Ovary (tissue), 9 donors: ENCODE results near the gene DENND2A. TPM values are rescaled to one million over a fixed set of nuclear protein-coding genes. Genes with fewer than 3 reads are reported as not detected.

Experiments used
- DNase-seq, 5 donors: peaks; one replicate each; pipeline ENCODE4 v3.0.0-alpha.2; 2019 to 2020
- H3K27ac ChIP-seq, 2 donors: fragments of 200-600 bp; one replicate each; pipeline versions ENCODE4 v1.5.1 to v1.8.0; 2019 to 2022
- H3K27me3 ChIP-seq: fragments of 200-600 bp; one replicate; pipeline ENCODE4 v1.8.0; 2022
- H3K36me3 ChIP-seq: fragments of 200-600 bp; sonication (generic); one replicate; pipeline ENCODE4 v1.5.1; 2019
- H3K4me1 ChIP-seq: one replicate; pipeline ENCODE4 v1.8.1; 2013; ENCODE audit warnings: mild to moderate bottlenecking, moderate library complexity; ENCODE audit not compliant: insufficient read depth
- H3K4me3 ChIP-seq: fragments of 200-600 bp; sonication (generic); one replicate; pipeline ENCODE4 v1.5.1; 2017
- H3K9me3 ChIP-seq, 2 donors: fragments of 200-600 bp in 1 of 2; sonication (generic) in 1 of 2; one replicate each; pipeline versions ENCODE4 v1.5.1 to v1.8.1; 2013 to 2019; ENCODE audit warnings: mild to moderate bottlenecking in 1 of 2, moderate library complexity in 1 of 2
- EP300 ChIP-seq: sonication (generic); formaldehyde crosslinking; IDR thresholded peaks from one replicate; pipeline ENCODE4 v1.6.1; 2017; ENCODE audit warnings: antibody characterized with exemption
- POLR2A ChIP-seq: fragments of 450-650 bp; IDR thresholded peaks from one replicate; pipeline ENCODE4 v1.6.1; 2017; ENCODE audit warnings: antibody characterized with exemption, mild to moderate bottlenecking, moderate library complexity
- WGBS, 3 donors: extraction: QIAGEN DNeasy Blood & Tissue Kit in 1 of 3; methylation state at CpG; one replicate each; pipeline versions ENCODE4 v1.1.5 to v1.1.7; 2013 to 2017; 5-methylcytosine and 5-hydroxymethylcytosine counted together
- intact Hi-C, 4 donors: fragments of 100-400 bp; cut with DNase I; formaldehyde crosslinking; loops; one replicate each; pipeline versions ENCODE4 v1.11.0 to v1.15.1; 2022 to 2023
- polyA plus RNA-seq, 2 donors: library from polyadenylated mRNA; stranded (reverse); fragments of 200-250 nt in 1 of 2; fragments of 350-450 nt in 1 of 2; fragmentation: Illumina TruSeq in 1 of 2; extraction: RNeasy Lipid Tissue Mini Kit (QIAGEN cat#74804) in 1 of 2; gene quantifications; one replicate each; pipeline ENCODE4 v1.2.3, GENCODE V29; 2013 to 2014
- total RNA-seq, 7 donors: library from RNA; depleted of rRNA in 2 of 7; stranded (reverse); fragments of >200 nt in 2 of 7; fragmentation: NEBNext Ultra II Directional in 3 of 7; extraction: Animal tissue kit (Norgen Biotek cat#: 25700) in 3 of 7; gene quantifications; one replicate each; pipeline versions ENCODE4 v1.1.0 to v1.2.4, GENCODE V29; 2016 to 2023
- TF ChIP-seq, protein P1 (sequence below), 3 donors: fragments of 450-650 bp in 2 of 3; fragments of 200-600 bp in 1 of 3; IDR thresholded peaks; one replicate each; pipeline versions ENCODE4 v1.5.1 to v1.8.0; 2016 to 2022; ENCODE audit warnings: antibody characterized with exemption in 3 of 3, mild to moderate bottlenecking in 1 of 3
- donor health status: DM: no; HTN: no; CAD: no; lungs with moderate emphysema.
- donor health status: DM: no; HTN: no; CAD: no.
- donor health status: Bipolar disorder and iron deficiency.
- donor health status: DM: yes; HTN: yes; CAD: no.
- donor health status: DM: no; HTN: no; CAD: no.
- donor health status: DM: yes; HTN: yes; CAD: no.

DENND2A gene
- total and polyA plus RNA-seq, 9 donors, result 9.8 to 61.8 (median 36.1) TPM

DNA sequence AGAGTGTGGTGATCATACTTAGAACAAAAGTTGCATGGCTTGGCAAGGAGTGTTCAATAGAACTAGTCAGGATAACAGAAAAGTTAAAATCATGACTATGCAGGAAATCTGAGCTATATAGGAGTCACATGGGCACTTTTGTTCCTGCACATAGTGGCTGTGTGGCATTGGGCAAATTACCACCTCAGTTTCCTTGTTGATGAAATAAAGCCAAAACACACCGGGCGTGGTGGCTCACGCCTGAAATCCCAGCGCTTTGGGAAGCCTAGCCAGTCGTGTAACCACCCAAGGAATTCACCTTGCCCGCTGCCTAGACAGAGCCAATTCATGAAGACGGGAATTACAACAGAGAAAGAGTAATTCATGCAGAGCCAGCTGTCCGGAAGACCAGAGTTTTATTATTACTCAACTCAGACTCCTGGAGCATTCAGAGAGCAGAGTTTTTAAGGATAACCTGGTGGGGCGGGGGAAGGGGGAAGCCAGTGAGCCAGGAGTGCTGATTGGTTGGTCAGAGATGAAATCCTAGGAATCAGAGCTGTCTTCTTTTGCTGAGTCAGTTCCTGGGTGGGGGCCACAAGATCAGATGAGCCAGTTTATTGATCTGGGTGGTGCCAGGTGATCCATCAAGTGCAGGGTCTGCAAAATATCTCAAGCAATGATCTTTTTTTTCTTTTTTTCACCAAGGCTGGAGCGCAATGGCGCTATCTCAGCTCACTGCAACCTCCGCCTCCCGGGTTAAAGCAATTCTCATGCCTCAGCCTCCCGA is 154.9 kb downstream of the DENND2A start:
- DNase-seq, result no peak
- no peaks in the 10 kb centered on the region for H3K27me3 ChIP-seq
- H3K36me3 ChIP-seq, result no peaks in the 10 kb centered on the region
- WGBS, 3 donors, result 71 to 77% (median 76%) methylated on average over 14 of the region's 14 CpGs
- intact Hi-C loops, result no loop called here
- no peaks in the 10 kb centered on the region for H3K4me1 ChIP-seq
- no peak overlapping the region for H3K4me3 ChIP-seq
- no peaks in the 10 kb centered on the region for H3K9me3 ChIP-seq
- H3K27ac ChIP-seq, result no peak overlapping the region
- TF ChIP-seq EP300, result no peak
- TF ChIP-seq, protein P1, sequence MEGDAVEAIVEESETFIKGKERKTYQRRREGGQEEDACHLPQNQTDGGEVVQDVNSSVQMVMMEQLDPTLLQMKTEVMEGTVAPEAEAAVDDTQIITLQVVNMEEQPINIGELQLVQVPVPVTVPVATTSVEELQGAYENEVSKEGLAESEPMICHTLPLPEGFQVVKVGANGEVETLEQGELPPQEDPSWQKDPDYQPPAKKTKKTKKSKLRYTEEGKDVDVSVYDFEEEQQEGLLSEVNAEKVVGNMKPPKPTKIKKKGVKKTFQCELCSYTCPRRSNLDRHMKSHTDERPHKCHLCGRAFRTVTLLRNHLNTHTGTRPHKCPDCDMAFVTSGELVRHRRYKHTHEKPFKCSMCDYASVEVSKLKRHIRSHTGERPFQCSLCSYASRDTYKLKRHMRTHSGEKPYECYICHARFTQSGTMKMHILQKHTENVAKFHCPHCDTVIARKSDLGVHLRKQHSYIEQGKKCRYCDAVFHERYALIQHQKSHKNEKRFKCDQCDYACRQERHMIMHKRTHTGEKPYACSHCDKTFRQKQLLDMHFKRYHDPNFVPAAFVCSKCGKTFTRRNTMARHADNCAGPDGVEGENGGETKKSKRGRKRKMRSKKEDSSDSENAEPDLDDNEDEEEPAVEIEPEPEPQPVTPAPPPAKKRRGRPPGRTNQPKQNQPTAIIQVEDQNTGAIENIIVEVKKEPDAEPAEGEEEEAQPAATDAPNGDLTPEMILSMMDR (IDR thresholded peaks at IDR 0.05), result no peak
- TF ChIP-seq POLR2A, result no peak

DNA sequence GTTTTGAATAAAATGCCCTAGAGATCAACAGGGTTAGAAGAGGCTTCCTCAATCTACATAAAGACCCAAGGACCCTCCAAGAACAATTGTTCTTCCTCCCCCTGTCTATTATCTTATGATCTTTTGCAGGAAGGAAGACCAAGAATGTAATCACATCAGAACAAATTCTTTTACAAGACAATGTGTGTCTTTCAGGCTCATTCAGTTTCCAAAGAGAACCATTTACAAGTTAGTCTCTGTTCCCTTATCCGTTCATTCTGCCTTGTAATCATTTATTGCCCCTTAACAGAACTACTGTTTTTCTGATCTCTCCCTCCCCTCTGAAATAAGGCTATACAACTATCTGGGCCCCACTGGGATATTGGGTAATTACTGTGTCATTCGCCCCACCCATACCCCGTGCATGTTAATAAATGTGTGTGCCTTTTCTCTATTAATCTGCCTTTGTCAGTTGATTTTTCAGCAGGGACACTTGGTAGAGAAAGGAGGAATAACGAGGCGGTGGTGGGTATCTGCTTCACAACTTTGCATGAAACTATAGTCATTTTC is 155.6 kb downstream of the DENND2A start:
- TF ChIP-seq EP300 (no peak), POLR2A (no peak)
- TF ChIP-seq, protein P1 (IDR thresholded peaks at IDR 0.05), result no peak
- no peak for DNase-seq
- intact Hi-C loops, result no loop called here

DNA sequence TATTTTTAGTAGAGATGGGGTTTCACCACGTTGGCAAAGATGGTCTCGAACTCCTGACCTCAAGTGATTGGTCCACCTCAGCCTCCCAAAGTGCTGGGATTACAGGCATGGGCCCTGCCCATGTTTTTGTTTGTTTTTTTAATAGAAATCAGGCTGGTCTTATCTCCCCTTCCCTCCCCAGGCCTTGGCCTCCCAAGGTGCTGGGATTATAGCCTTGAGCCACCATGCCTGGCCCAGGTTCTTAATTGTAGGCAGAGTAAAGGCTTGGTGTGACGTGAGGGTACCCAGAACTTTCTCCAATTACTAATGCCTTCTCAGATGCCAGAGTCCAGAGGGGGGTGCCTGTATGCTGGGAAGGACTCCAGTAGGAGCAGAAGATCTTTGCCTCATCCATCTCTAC is 156.1 kb downstream of the DENND2A start:
- TF ChIP-seq EP300, result no peak
- TF ChIP-seq, protein P1 (IDR thresholded peaks at IDR 0.05), result no peak
- TF ChIP-seq POLR2A, result no peak
- Histone ChIP-seq H3K9me3 (no peaks in the 10 kb centered on the region), H3K27ac (no peak overlapping the region), H3K27me3 (no peaks in the 10 kb centered on the region), H3K36me3 (no peaks in the 10 kb centered on the region), H3K4me1 (no peaks in the 10 kb centered on the region), H3K4me3 (no peak overlapping the region)
- DNase-seq, result no peak
- WGBS, 3 donors, result 87 to 89% (median 88%) methylated on average over 3 of the region's 3 CpGs
- intact Hi-C loops, result no loop called here

More for the DNA sequence above, 155.6 kb downstream of the DENND2A start:
- Histone ChIP-seq H3K9me3 (no peaks in the 10 kb centered on the region), H3K4me3 (no peak overlapping the region), H3K4me1 (no peaks in the 10 kb centered on the region), H3K27ac (no peak overlapping the region), H3K27me3 (no peaks in the 10 kb centered on the region), H3K36me3 (no peaks in the 10 kb centered on the region)
- WGBS, 3 donors, result 71 to 78% (median 73%) methylated on average over 5 of the region's 5 CpGs

DNA sequence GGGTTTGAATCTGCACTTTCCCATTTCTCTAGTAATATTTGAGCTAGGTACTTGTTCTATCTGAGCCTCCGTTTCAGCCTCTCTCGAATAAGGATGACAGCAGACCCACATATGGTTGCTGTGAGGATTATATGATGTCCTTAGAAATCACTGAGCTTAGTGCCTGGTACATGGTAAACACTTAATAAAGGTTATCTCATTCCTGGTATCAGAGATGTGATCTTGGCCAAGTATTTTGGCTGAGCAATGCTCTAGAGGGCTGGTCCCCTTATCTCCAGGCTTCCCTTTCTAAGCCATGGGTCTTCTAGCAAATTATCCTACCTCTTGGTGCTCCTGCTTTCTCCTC is 160.9 kb downstream of the DENND2A start:
- DNase-seq, result no peak
- no peaks in the 10 kb centered on the region for H3K27me3 ChIP-seq
- no peak overlapping the region for H3K27ac ChIP-seq
- WGBS, 3 donors, result 0 to 1% (median 0%) methylated on average over 2 of the region's 2 CpGs
- intact Hi-C loops, result loop anchor here in 2 of 4 donors (10.0 kb wide), 2 partner anchors 175 to 305 kb away; partner anchors contain the start of gene KDM7A (in 1 of the 2)
- TF ChIP-seq EP300, result no peak
- TF ChIP-seq POLR2A, result no peak
- TF ChIP-seq, protein P1 (IDR thresholded peaks at IDR 0.05), result no peak
- no peaks in the 10 kb centered on the region for H3K36me3 ChIP-seq
- H3K4me3 ChIP-seq, result peak overlapping the region; percentile 96
- H3K4me1 ChIP-seq, result peaks cover 2% of the 10 kb centered on the region
- H3K9me3 ChIP-seq, result no peaks in the 10 kb centered on the region
